Measurements from ENCODE around the gene C2orf80. TPM values are rescaled to one million over a fixed set of nuclear protein-coding genes. Genes with fewer than 3 reads are reported as not detected.
"Not testable (repeated sequence)": the region's sequence is repeated elsewhere in the genome, so short reads cannot be mapped to it uniquely, and the experiment has no call there.

Gene C2orf80
- total RNA-seq, 2 experiments from 2014 or later, result not detected

- no peaks in the 10 kb centered on the region for H3K36me3 ChIP-seq (ENCODE audit: insufficient read depth, low read length)
- intact Hi-C loops (cut with micrococcal nuclease; ENCODE audit: unreplicated experiment), result no loop called here
- no peak for TF ChIP-seq CTCF (conservative IDR thresholded peaks at IDR 0.05; ENCODE audit: low read length)
- TF ChIP-seq EZH2phosphoT487 (IDR thresholded peaks at IDR 0.05; ENCODE audit: borderline replicate concordance, low read depth, low read length), result no peak
- no peak overlapping the region for H2AFZ ChIP-seq (ENCODE audit: low read length)
- H3K4me2 ChIP-seq (ENCODE audit: low read length), result no peak overlapping the region
- H3K9me3 ChIP-seq (ENCODE audit: low read length), result no peaks in the 10 kb centered on the region
- BruUV-seq (replicated peaks), result no TSS peak
- H4K20me1 ChIP-seq (ENCODE audit: insufficient read depth, low read length), result no peaks in the 10 kb centered on the region
- no peaks in the 10 kb centered on the region for H3K4me1 ChIP-seq (ENCODE audit: insufficient read depth, low read length, poor library complexity, severe bottlenecking)
- ChIA-PET POLR2A (interaction anchor here (0.6 to 0.7 kb wide), 2 partner anchors 19 to 23 kb away, joined by 3 to 6 read pairs; no protein-coding TSS in a partner anchor), CTCF (ENCODE audit: unreplicated experiment) (no interaction called here)
- no peak overlapping the region for H3K4me3 ChIP-seq (ENCODE audit: low read depth, low read length, poor library complexity, severe bottlenecking)
- no peak overlapping the region for H3K27ac ChIP-seq (ENCODE audit: low read depth, low read length, poor library complexity, severe bottlenecking)
- no peak for DNase-seq (ENCODE audit: low spot score)
- no peaks in the 10 kb centered on the region for H3K79me2 ChIP-seq (ENCODE audit: insufficient read depth, low read depth, low read length)
- H3K9me2 ChIP-seq (ENCODE audit: insufficient read depth, low read length), result no peaks in the 10 kb centered on the region
Measured at GRCh38 chr2:208125251-208125650, 64.6 kb downstream of the C2orf80 start.

- H3K36me3 ChIP-seq (ENCODE audit: insufficient read depth, low read length); DNase-seq (ENCODE audit: low spot score); intact Hi-C loops (cut with micrococcal nuclease; ENCODE audit: unreplicated experiment); H3K79me2 ChIP-seq (ENCODE audit: insufficient read depth, low read depth, low read length); BruUV-seq (replicated peaks); H4K20me1 ChIP-seq (ENCODE audit: insufficient read depth, low read length); H3K9me2 ChIP-seq (ENCODE audit: insufficient read depth, low read length); H3K9me3 ChIP-seq (ENCODE audit: low read length); POLR2A ChIA-PET; H2AFZ ChIP-seq (ENCODE audit: low read length); CTCF ChIA-PET (ENCODE audit: unreplicated experiment); H3K4me2 ChIP-seq (ENCODE audit: low read length); H3K27ac ChIP-seq (ENCODE audit: low read depth, low read length, poor library complexity, severe bottlenecking); H3K4me3 ChIP-seq (ENCODE audit: low read depth, low read length, poor library complexity, severe bottlenecking); H3K4me1 ChIP-seq (ENCODE audit: insufficient read depth, low read length, poor library complexity, severe bottlenecking): not testable (repeated sequence)
Measured at GRCh38 chr2:208124013-208124715, 65.7 kb downstream of the C2orf80 start, which contains the start of gene CRYGD. Gene CRYGD, minus strand, starts transcription at chr2:208124524. Its CDS starts 51 bp downstream, at chr2:208124473.

GRCh38 chr2:208122248-208122647, 67.6 kb downstream of the C2orf80 start:
- DNase-seq (ENCODE audit: low spot score), result no peak
- no peak overlapping the region for H3K27ac ChIP-seq (ENCODE audit: low read depth, low read length, poor library complexity, severe bottlenecking)
- TF ChIP-seq EZH2phosphoT487 (IDR thresholded peaks at IDR 0.05; ENCODE audit: borderline replicate concordance, low read depth, low read length) (no peak), CTCF (conservative IDR thresholded peaks at IDR 0.05; ENCODE audit: low read length) (no peak)
- H3K4me2 ChIP-seq (ENCODE audit: low read length), result no peak overlapping the region
- no peak overlapping the region for H2AFZ ChIP-seq (ENCODE audit: low read length)
- BruUV-seq (replicated peaks), result no TSS peak
- ChIA-PET CTCF (ENCODE audit: unreplicated experiment) (interaction anchor here (0.6 kb wide), 1 partner anchor 254 kb away, joined by 3 read pairs; no protein-coding TSS in a partner anchor), POLR2A (no interaction called here)
- H3K79me2 ChIP-seq (ENCODE audit: insufficient read depth, low read depth, low read length), result no peaks in the 10 kb centered on the region
- H4K20me1 ChIP-seq (ENCODE audit: insufficient read depth, low read length), result no peaks in the 10 kb centered on the region
- H3K36me3 ChIP-seq (ENCODE audit: insufficient read depth, low read length), result no peaks in the 10 kb centered on the region
- no peaks in the 10 kb centered on the region for H3K4me1 ChIP-seq (ENCODE audit: insufficient read depth, low read length, poor library complexity, severe bottlenecking)
- intact Hi-C loops (cut with micrococcal nuclease; ENCODE audit: unreplicated experiment), result no loop called here
- no peak overlapping the region for H3K4me3 ChIP-seq (ENCODE audit: low read depth, low read length, poor library complexity, severe bottlenecking)
- H3K9me2 ChIP-seq (ENCODE audit: insufficient read depth, low read length), result no peaks in the 10 kb centered on the region
- no peaks in the 10 kb centered on the region for H3K9me3 ChIP-seq (ENCODE audit: low read length)
